ENCODE measurements around the gene DNTT.

The DNTT gene

GRCh38 chr10:96344178-96344577, 39.9 kb downstream of the DNTT start:
- no peak for DNase-seq (ENCODE audit: low read depth)

GRCh38 chr10:96345222-96345621, 41.0 kb downstream of the DNTT start:
- no peak for DNase-seq (ENCODE audit: low read depth)

- DNase-seq (ENCODE audit: low read depth), result no peak
These were observed 42.1 kb downstream of the DNTT start for GRCh38 chr10:96346295-96346694.

GRCh38 chr10:96352027-96352426, 47.8 kb downstream of the DNTT start:
- no peak for DNase-seq (ENCODE audit: low read depth)

GRCh38 chr10:96352582-96352981, 48.3 kb downstream of the DNTT start:
- no peak for DNase-seq (ENCODE audit: low read depth)

- no peak for DNase-seq (ENCODE audit: low read depth)
These were observed 52.9 kb downstream of the DNTT start for GRCh38 chr10:96357038-96357620.

GRCh38 chr10:96358851-96359540, 54.8 kb downstream of the DNTT start, which contains the start of gene OPALIN:
Gene OPALIN, minus strand, starts transcription at chr10:96359002. Its CDS starts 106 bp downstream, at chr10:96358896.
- no peak for DNase-seq (ENCODE audit: low read depth)

- DNase-seq (ENCODE audit: low read depth), result no peak
These were observed 55.4 kb downstream of the DNTT start for GRCh38 chr10:96359616-96360015.

- no peak for DNase-seq (ENCODE audit: low read depth)
These were observed 56.1 kb downstream of the DNTT start for GRCh38 chr10:96360331-96360730.

- DNase-seq (ENCODE audit: low read depth), result no peak
These were observed 56.5 kb downstream of the DNTT start for GRCh38 chr10:96360766-96361165.

GRCh38 chr10:96365571-96365970, 61.3 kb downstream of the DNTT start:
- no peak for DNase-seq (ENCODE audit: low read depth)

- DNase-seq (ENCODE audit: low read depth), result no peak
These were observed 62.3 kb downstream of the DNTT start for GRCh38 chr10:96366508-96366907.

GRCh38 chr10:96367470-96367869, 63.2 kb downstream of the DNTT start:
- DNase-seq (ENCODE audit: low read depth), result no peak

GRCh38 chr10:96368971-96369370, 64.7 kb downstream of the DNTT start:
- DNase-seq (ENCODE audit: low read depth), result no peak

GRCh38 chr10:96369890-96370583, 65.8 kb downstream of the DNTT start:
- DNase-seq (ENCODE audit: low read depth), result peak; percentile 30

- DNase-seq (ENCODE audit: low read depth), result peak; percentile 18
These were observed 66.4 kb downstream of the DNTT start for GRCh38 chr10:96370584-96371157.

- no peak for DNase-seq (ENCODE audit: low read depth)
These were observed 67.1 kb downstream of the DNTT start for GRCh38 chr10:96371356-96371755.

GRCh38 chr10:96374004-96374403, 69.8 kb downstream of the DNTT start:
- no peak for DNase-seq (ENCODE audit: low read depth)

GRCh38 chr10:96374639-96374984, 70.4 kb downstream of the DNTT start:
- no peak for DNase-seq (ENCODE audit: low read depth)

- peak; percentile 75 for DNase-seq (ENCODE audit: low read depth)
These were observed 71.0 kb downstream of the DNTT start for GRCh38 chr10:96374985-96375830.

GRCh38 chr10:96376483-96376882, 72.2 kb downstream of the DNTT start:
- no peak for DNase-seq (ENCODE audit: low read depth)

- DNase-seq (ENCODE audit: low read depth), result peak; percentile 31
These were observed 73.6 kb downstream of the DNTT start for GRCh38 chr10:96377816-96378294.

Data from amniotic epithelial cell (primary cell).